ENCODE results near the gene ARHGAP10.

ARHGAP10 gene

GRCh38 chr4:147958057-147958456, 226.2 kb downstream of the ARHGAP10 start:
- H3K27ac ChIP-seq (ENCODE audit: low read length): no peak overlapping the region
- no peak overlapping the region for H3K9ac ChIP-seq (ENCODE audit: low read length)
- H3K9me3 ChIP-seq (replicated peaks; ENCODE audit: insufficient read depth, low read length): no peaks in the 10 kb centered on the region
- H2AFZ ChIP-seq (ENCODE audit: low read length): no peak overlapping the region
- no peaks in the 10 kb centered on the region for H3F3A ChIP-seq (ENCODE audit: insufficient read depth, low read length)
- TF ChIP-seq CTCF (IDR thresholded peaks at IDR 0.05; ENCODE audit: low read length) (no peak), EZH2 (optimal IDR thresholded peaks at IDR 0.05; ENCODE audit: low read depth, low read length) (no peak), EZH2phosphoT487 (IDR thresholded peaks at IDR 0.05; ENCODE audit: low read length) (no peak)
- H4K20me1 ChIP-seq (ENCODE audit: insufficient read depth, low read length): no peaks in the 10 kb centered on the region
- no peaks in the 10 kb centered on the region for H3K27me3 ChIP-seq (replicated peaks; ENCODE audit: insufficient read depth, low read length)
- H3K4me1 ChIP-seq (ENCODE audit: low read length): no peaks in the 10 kb centered on the region
- H3K9me2 ChIP-seq (replicated peaks; ENCODE audit: insufficient read depth, low read length): no peaks in the 10 kb centered on the region
- H3K4me2 ChIP-seq (ENCODE audit: low read depth, low read length): no peak overlapping the region
- 0 out of 2 replicates have a peak, but pooled peaks cover 4% of the 10 kb centered on the region for H3K36me3 ChIP-seq (replicated peaks; ENCODE audit: insufficient read depth, low read length)
- no peak for DNase-seq
- no peaks in the 10 kb centered on the region for H3K79me2 ChIP-seq (ENCODE audit: low read length)
- H3K4me3 ChIP-seq (ENCODE audit: low read length): no peak overlapping the region

GRCh38 chr4:147958489-147959065, 226.7 kb downstream of the ARHGAP10 start:
- Histone ChIP-seq H3K9me2 (replicated peaks; ENCODE audit: insufficient read depth, low read length) (no peaks in the 10 kb centered on the region), H3K79me2 (ENCODE audit: low read length) (no peaks in the 10 kb centered on the region)
- TF ChIP-seq CTCF (IDR thresholded peaks at IDR 0.05; ENCODE audit: low read length): no peak
- no peak for TF ChIP-seq EZH2 (optimal IDR thresholded peaks at IDR 0.05; ENCODE audit: low read depth, low read length)
- TF ChIP-seq EZH2phosphoT487 (IDR thresholded peaks at IDR 0.05; ENCODE audit: low read length): no peak

GRCh38 chr4:147960971-147961370, 229.1 kb downstream of the ARHGAP10 start:
- Histone ChIP-seq H3K4me2 (ENCODE audit: low read depth, low read length) (no peak overlapping the region), H2AFZ (ENCODE audit: low read length) (no peak overlapping the region), H3K4me1 (ENCODE audit: low read length) (no peaks in the 10 kb centered on the region), H3K27me3 (replicated peaks; ENCODE audit: insufficient read depth, low read length) (no peaks in the 10 kb centered on the region), H3K9ac (ENCODE audit: low read length) (no peak overlapping the region), H3K36me3 (replicated peaks; ENCODE audit: insufficient read depth, low read length) (no peaks in the 10 kb centered on the region), H3K79me2 (ENCODE audit: low read length) (no peaks in the 10 kb centered on the region), H3K27ac (ENCODE audit: low read length) (no peak overlapping the region), H4K20me1 (ENCODE audit: insufficient read depth, low read length) (no peaks in the 10 kb centered on the region), H3F3A (ENCODE audit: insufficient read depth, low read length) (no peaks in the 10 kb centered on the region), H3K9me2 (replicated peaks; ENCODE audit: insufficient read depth, low read length) (no peaks in the 10 kb centered on the region), H3K4me3 (ENCODE audit: low read length) (no peak overlapping the region), H3K9me3 (replicated peaks; ENCODE audit: insufficient read depth, low read length) (no peaks in the 10 kb centered on the region)
- DNase-seq: no peak
- TF ChIP-seq CTCF (IDR thresholded peaks at IDR 0.05; ENCODE audit: low read length) (no peak), EZH2phosphoT487 (IDR thresholded peaks at IDR 0.05; ENCODE audit: low read length) (no peak), EZH2 (optimal IDR thresholded peaks at IDR 0.05; ENCODE audit: low read depth, low read length) (no peak)

More at GRCh38 chr4:147958489-147959065, 226.7 kb downstream of the ARHGAP10 start:
- Histone ChIP-seq H3K4me2 (ENCODE audit: low read depth, low read length) (no peak overlapping the region), H3K9ac (ENCODE audit: low read length) (no peak overlapping the region), H3K27me3 (replicated peaks; ENCODE audit: insufficient read depth, low read length) (no peaks in the 10 kb centered on the region), H3K9me3 (replicated peaks; ENCODE audit: insufficient read depth, low read length) (no peaks in the 10 kb centered on the region), H3K36me3 (replicated peaks; ENCODE audit: insufficient read depth, low read length) (0 out of 2 replicates have a peak, but pooled peaks cover 4% of the 10 kb centered on the region), H4K20me1 (ENCODE audit: insufficient read depth, low read length) (no peaks in the 10 kb centered on the region), H3F3A (ENCODE audit: insufficient read depth, low read length) (no peaks in the 10 kb centered on the region), H2AFZ (ENCODE audit: low read length) (no peak overlapping the region), H3K27ac (ENCODE audit: low read length) (no peak overlapping the region), H3K4me1 (ENCODE audit: low read length) (no peaks in the 10 kb centered on the region), H3K4me3 (ENCODE audit: low read length) (no peak overlapping the region)
- DNase-seq: no peak

Data from MM.1S (cell line).